GM10847 (cell line): ENCODE results near the gene EEF2KMT.

ENCODE experiments used
- POLR2A ChIP-seq: IDR thresholded peaks from 2 replicates; pipeline ENCODE4 v1.6.1; 2011; ENCODE audit not compliant: insufficient read length; ENCODE audit errors: extremely low read depth

Gene EEF2KMT

GRCh38 chr16:5041600-5042133 lies 55.9 kb downstream of the EEF2KMT start:
- TF ChIP-seq POLR2A: no peak

- no peak for TF ChIP-seq POLR2A
These were observed 57.1 kb downstream of the EEF2KMT start for GRCh38 chr16:5040451-5040850.

- TF ChIP-seq POLR2A: no peak
These were observed 61.1 kb downstream of the EEF2KMT start for GRCh38 chr16:5036228-5037156.

GRCh38 chr16:5035909-5036227 lies 61.7 kb downstream of the EEF2KMT start:
- TF ChIP-seq POLR2A: no peak
